ENCODE results near the gene TRIM69. TPM values are rescaled to one million over a fixed set of nuclear protein-coding genes. Genes with fewer than 3 reads are reported as not detected.
A peak's percentile ranks its signal among the peaks of the same experiment; 100 is the strongest.
"Not testable (repeated sequence)": the region's sequence is repeated elsewhere in the genome, so short reads cannot be mapped to it uniquely, and the experiment has no call there.

Gene TRIM69
- total RNA-seq, 6 donors from 2014 or later, result 10.3 to 29.3 (median 18.3) TPM

DNA sequence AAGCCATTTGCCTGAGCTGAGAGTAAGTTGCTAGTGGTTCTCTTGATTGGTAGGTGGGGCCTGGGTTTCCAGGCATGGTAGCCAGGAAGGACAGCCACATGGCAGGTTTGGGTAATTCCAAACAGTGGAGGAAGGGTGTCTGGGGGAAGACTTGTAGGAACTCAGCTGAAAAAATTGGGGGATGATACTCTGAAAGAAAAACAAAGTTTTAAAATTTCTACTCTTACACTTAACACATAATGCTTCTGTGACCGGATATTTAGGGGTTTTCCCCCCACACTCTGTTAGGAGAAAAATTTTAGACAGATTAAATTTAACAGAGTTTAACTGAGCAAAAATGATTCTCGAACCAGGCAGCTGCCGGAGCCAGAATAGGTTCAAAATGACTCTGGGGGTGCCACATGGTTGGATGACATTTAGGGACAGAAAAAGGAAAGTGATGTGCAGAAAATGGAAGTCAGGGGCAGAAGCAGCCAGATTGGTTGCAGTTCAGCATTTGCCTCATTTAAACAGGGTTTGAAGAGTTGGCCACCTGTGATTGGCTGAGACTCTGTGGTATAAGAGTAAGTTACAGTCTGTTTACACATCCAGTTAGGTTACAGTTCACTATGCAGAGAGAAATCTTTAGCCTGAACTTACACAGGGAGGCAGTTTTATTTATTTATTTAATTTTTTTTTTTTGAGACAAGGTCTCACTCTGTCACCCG, 16.9 kb upstream of the TRIM69 start:
- Histone ChIP-seq H3K36me3 (peaks cover 36 to 60% (median 42%) of the 10 kb centered on the region in 4 donors), H3K27ac (peak overlapping the region in 3 of 4 donors; percentile 27 to 58 (median 46)), H3K9me3 (no peaks in the 10 kb centered on the region), H3K4me3 (no peak overlapping the region), H3K4me1 (peaks cover 24 to 53% (median 43%) of the 10 kb centered on the region in 4 donors), H3K27me3 (no peaks in the 10 kb centered on the region)
- DNase-seq (no peak), ATAC-seq (ENCODE audit: low FRiP score in 2 of 2) (no peak)
- no peak for TF ChIP-seq EP300 (IDR thresholded peaks at IDR 0.05)
- TF ChIP-seq, protein P1, sequence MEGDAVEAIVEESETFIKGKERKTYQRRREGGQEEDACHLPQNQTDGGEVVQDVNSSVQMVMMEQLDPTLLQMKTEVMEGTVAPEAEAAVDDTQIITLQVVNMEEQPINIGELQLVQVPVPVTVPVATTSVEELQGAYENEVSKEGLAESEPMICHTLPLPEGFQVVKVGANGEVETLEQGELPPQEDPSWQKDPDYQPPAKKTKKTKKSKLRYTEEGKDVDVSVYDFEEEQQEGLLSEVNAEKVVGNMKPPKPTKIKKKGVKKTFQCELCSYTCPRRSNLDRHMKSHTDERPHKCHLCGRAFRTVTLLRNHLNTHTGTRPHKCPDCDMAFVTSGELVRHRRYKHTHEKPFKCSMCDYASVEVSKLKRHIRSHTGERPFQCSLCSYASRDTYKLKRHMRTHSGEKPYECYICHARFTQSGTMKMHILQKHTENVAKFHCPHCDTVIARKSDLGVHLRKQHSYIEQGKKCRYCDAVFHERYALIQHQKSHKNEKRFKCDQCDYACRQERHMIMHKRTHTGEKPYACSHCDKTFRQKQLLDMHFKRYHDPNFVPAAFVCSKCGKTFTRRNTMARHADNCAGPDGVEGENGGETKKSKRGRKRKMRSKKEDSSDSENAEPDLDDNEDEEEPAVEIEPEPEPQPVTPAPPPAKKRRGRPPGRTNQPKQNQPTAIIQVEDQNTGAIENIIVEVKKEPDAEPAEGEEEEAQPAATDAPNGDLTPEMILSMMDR (IDR thresholded peaks at IDR 0.05), result no peak
- TF ChIP-seq POLR2AphosphoS5 (IDR thresholded peaks at IDR 0.05), result peak in 1 of 2 donors; percentile 38
- TF ChIP-seq POLR2A (IDR thresholded peaks at IDR 0.05), result no peak
- 67% methylated on average over 4 of the region's 4 CpGs for WGBS, 2 donors

DNA sequence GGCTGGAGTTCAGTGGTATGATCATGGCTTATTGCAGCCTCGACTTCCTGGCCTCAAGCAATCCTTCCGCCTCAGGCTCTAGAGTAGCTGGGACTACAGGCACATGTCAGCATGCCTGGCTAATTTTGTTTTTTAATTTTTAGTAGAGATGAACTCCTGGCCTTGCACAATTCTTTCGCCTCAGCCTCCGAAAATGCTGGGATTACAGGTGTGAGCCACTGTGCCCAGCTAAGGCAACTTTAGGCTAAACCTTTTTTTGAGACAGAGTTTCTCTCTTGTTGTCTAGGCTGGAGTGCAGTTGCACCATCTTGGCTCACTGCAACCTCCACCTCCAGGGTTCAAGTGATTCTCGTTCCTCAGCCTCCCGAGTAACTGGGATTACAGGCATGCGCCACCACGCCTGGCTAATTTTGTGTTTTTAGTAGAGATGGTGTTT, 16.3 kb upstream of the TRIM69 start:
- WGBS, 2 donors, result 84 to 90% methylated on average over 8 of the region's 8 CpGs
- H3K27ac ChIP-seq, result peak overlapping the region; percentile 27 to 58 (median 41)
- ATAC-seq (ENCODE audit: low FRiP score in 2 of 2); DNase-seq; H3K4me3 ChIP-seq; H3K27me3 ChIP-seq; H3K9me3 ChIP-seq: not testable (repeated sequence)
- H3K4me1 ChIP-seq, result peaks cover 20 to 53% (median 37%) of the 10 kb centered on the region in 4 donors
- peaks cover 36 to 56% (median 41%) of the 10 kb centered on the region in 4 donors for H3K36me3 ChIP-seq

DNA sequence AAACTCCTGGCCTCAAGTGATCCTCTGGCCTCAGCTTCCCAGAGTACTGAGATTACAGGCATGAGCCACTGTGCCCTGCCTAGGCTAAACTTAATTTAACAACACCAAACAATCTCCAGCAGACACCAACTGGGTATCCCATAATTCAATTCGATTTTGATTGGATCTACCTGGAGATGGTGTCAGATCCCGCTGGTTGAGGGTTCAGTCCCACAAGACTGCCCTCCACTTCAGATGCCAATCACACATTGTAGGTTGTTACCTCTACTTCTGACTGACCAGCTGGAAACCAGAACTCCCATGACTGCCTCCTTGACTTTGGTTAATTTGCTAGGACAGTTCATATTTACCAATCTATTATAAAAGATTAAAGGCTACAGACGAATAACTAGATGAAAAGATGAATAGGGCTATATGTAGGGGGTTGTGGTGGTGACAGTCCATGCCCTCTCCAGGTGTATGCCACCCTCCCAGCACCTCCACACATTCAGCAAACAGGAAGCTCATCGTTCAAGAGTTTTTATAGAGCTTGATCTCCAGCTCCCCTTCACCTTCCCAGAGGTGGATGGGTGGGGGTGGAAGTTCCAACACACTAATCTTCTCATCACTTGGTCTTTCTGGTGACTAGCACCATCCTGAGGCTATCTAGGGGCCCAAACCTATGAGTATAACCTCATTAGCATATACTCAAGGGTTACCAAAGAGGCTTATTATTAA, 15.7 kb upstream of the TRIM69 start:
- Histone ChIP-seq H3K9me3 (no peaks in the 10 kb centered on the region), H3K36me3 (peaks cover 34 to 50% (median 36%) of the 10 kb centered on the region in 4 donors), H3K27me3 (no peaks in the 10 kb centered on the region), H3K27ac (peak overlapping the region; percentile 11 to 48 (median 32)), H3K4me1 (peaks cover 16 to 53% (median 35%) of the 10 kb centered on the region in 4 donors), H3K4me3 (no peak overlapping the region)
- whole genome bisulfite sequencing, 2 donors, result 89% methylated on average over 4 of the region's 4 CpGs
- TF ChIP-seq EP300 (IDR thresholded peaks at IDR 0.05) (no peak), POLR2A (IDR thresholded peaks at IDR 0.05) (no peak), POLR2AphosphoS5 (IDR thresholded peaks at IDR 0.05) (no peak)
- TF ChIP-seq, protein P1 (IDR thresholded peaks at IDR 0.05), result no peak
- ATAC-seq (ENCODE audit: low FRiP score in 2 of 2) (no peak), DNase-seq (no peak)

DNA sequence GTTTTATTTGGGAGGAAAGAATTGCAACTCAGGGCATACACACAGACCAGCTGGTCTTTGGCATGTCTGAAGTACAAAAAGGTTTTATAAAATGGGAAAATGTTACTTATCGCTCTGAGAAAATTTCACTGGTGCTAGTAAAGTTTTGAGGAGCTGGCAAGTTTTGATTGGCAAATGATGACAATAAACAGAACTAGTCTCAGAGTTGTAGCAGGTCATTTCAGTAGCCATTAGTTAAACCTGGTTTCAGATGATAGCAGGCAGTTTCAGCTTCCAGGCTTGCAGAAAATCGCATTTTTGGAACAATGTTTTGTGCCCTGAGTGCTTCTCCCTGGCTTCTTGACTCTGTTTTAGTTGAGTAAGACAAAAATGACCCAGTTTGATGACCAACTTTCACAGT, 14.3 kb upstream of the TRIM69 start:
- no peaks in the 10 kb centered on the region for H3K9me3 ChIP-seq
- no peak overlapping the region for H3K4me3 ChIP-seq
- 76 to 85% methylated on average over 2 of the region's 2 CpGs for WGBS, 2 donors
- TF ChIP-seq, protein P1 (IDR thresholded peaks at IDR 0.05), result no peak
- no peak for TF ChIP-seq EP300 (IDR thresholded peaks at IDR 0.05)
- no peak for TF ChIP-seq POLR2A (IDR thresholded peaks at IDR 0.05)
- no peak for TF ChIP-seq POLR2AphosphoS5 (IDR thresholded peaks at IDR 0.05)
- peaks cover 12 to 54% (median 36%) of the 10 kb centered on the region in 4 donors for H3K4me1 ChIP-seq
- peaks cover 20 to 36% (median 22%) of the 10 kb centered on the region in 4 donors for H3K36me3 ChIP-seq
- H3K27me3 ChIP-seq, result no peaks in the 10 kb centered on the region
- ATAC-seq (ENCODE audit: low FRiP score in 2 of 2) (no peak), DNase-seq (no peak)
- H3K27ac ChIP-seq, result peak overlapping the region in 3 of 4 donors; percentile 2 to 19 (median 8)

DNA sequence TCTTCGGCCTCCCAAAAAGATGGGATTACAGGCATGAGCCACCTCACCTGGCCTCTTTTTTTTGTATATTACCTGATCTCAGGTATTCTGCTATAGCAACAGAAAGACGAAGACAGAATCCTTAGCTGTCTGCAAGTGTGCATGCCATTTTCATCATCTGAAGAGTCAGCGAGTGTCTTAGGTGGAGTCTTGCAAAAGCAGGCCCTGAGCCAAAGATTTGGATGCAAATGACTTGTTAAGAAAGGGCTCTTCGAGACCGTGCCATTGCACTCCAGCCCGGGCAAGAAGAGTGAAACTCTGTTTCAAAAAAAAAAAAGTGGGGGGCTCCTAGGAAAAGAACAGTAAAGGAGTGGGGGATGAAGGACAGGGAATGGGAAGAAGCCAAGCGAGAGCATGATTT, 10.2 kb upstream of the TRIM69 start:
- H3K4me3 ChIP-seq, result peak overlapping the region in 3 of 4 donors; percentile 5 to 28 (median 19)
- H3K36me3 ChIP-seq, result no peaks in the 10 kb centered on the region
- DNase-seq (no peak), ATAC-seq (ENCODE audit: low FRiP score in 2 of 2) (no peak)
- H3K4me1 ChIP-seq, result peaks cover 37 to 59% (median 42%) of the 10 kb centered on the region in 4 donors
- H3K9me3 ChIP-seq, result no peaks in the 10 kb centered on the region
- no peak for TF ChIP-seq POLR2AphosphoS5 (IDR thresholded peaks at IDR 0.05)
- TF ChIP-seq, protein P1 (IDR thresholded peaks at IDR 0.05), result no peak
- no peak for TF ChIP-seq EP300 (IDR thresholded peaks at IDR 0.05)
- TF ChIP-seq POLR2A (IDR thresholded peaks at IDR 0.05), result no peak
- H3K27ac ChIP-seq, result peak overlapping the region; percentile 92 to 100 (median 99)
- no peaks in the 10 kb centered on the region for H3K27me3 ChIP-seq
- 37 to 44% methylated on average over 7 of the region's 7 CpGs for WGBS, 2 donors
